HL-60/S4 (cell line): ENCODE results near the gene TSPAN7.

Source experiments
- in situ Hi-C: fragments of 300-500 bp; cut with MboI; formaldehyde crosslinking; loops from 2 replicates; pipeline ENCODE4 v1.14.3; 2022; ENCODE audit warnings: low sequenced_read_pairs

The TSPAN7 gene

DNA sequence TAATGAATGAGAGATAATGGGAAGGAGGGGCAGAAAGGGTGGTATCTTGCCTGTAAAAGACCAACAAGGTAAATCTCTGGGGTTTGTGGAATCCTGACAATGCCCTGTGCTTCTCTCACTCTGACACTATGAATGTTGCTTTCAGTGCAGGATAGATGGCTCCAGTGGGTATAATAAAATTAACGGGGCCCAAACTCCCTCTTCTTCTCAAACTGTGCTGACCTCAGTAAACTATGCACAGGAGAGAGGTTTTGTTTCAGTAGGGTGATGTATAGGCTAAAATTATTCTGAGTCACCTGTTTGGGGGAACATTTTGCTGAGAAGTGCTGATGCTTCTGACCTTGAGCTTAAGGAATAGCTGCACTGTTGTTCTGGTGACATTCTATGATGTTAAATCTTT is 82.6 kb downstream of the TSPAN7 start:
- in situ Hi-C loops: no loop called here

DNA sequence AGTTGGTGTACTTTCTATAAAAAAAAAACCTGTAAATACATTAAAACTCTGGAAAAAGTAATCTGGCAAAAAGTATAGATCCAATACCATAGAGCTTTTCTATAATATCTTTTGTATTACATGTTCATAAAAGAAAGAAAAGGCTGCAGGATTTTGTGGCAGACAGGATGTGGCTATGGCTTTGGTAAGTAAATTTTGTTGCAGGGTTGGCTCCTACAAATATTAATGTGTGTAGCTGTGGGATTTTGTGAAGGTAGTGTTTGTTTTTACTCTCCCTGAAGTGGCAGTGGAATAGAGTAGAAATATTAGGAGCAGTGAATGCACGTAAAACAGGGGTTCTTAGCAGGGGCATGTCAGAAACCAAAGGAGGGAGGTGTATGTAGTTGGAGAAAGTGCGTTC is 84.8 kb downstream of the TSPAN7 start:
- in situ Hi-C loops: no loop called here

DNA sequence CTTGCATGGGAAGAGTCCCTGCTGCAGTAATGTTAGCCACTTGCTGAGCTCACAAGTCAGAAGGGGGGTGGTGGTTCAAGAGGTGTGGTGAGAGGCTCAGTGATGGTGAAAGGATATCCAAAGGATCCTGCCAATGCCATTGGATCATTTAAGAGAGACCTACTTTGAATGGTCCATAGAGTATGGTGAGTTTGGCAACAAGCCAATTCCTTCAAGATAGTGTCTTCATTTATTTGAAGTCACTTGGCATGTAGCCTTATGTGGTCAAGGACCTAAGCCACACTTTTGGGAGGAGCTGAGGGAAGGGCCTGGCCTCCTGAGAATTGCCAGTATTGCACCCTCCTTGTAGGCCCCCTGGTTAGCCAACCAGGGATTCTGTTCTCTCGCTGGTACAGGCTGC is 87.9 kb downstream of the TSPAN7 start:
- in situ Hi-C loops: no loop called here

DNA sequence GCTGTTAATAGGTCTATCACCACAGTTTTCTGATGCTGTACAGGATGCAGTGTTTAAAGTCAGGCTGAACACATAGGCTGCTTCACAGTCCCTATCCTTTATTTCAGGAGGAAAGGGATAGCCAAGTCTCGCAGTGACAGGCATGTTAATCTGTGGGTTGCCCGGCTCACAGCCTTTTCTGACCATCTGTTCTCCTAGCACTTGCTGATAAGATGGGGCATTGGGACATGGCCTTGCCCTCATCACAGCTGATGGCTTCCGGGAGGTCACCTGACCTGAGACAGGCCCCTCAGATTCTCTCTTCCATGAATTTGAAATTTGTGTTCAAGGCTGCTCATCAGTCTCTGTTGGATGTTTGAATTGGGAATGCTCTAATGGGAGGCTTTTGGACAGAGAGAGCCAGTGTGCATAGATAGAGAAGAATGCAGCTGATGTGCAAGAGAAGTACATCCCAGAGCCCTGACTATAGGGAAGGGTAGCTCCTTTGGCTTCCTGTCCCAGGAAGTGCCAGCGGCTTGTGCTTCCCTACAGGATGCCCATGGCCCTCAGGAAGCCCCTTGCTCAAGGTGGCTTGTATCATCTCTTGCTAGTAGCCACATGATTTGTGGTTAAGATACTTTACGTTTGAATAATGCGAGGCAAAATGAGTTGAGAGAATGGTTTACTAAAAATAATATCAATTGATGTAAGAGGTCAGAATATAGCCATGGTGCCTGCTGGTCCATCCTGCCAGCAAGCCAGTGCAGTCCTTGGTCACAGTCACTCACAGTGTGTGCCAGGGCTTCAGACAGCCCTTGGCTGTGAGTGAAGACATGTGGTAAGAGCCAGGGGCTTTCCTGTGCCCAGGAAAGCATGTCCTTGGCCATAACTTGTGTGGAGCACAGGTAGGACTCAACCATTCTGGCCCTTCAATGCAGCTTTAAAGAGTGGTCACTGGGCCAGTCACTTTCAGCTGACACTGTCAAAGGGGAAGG is 88.6 kb downstream of the TSPAN7 start:
- in situ Hi-C loops: no loop called here

DNA sequence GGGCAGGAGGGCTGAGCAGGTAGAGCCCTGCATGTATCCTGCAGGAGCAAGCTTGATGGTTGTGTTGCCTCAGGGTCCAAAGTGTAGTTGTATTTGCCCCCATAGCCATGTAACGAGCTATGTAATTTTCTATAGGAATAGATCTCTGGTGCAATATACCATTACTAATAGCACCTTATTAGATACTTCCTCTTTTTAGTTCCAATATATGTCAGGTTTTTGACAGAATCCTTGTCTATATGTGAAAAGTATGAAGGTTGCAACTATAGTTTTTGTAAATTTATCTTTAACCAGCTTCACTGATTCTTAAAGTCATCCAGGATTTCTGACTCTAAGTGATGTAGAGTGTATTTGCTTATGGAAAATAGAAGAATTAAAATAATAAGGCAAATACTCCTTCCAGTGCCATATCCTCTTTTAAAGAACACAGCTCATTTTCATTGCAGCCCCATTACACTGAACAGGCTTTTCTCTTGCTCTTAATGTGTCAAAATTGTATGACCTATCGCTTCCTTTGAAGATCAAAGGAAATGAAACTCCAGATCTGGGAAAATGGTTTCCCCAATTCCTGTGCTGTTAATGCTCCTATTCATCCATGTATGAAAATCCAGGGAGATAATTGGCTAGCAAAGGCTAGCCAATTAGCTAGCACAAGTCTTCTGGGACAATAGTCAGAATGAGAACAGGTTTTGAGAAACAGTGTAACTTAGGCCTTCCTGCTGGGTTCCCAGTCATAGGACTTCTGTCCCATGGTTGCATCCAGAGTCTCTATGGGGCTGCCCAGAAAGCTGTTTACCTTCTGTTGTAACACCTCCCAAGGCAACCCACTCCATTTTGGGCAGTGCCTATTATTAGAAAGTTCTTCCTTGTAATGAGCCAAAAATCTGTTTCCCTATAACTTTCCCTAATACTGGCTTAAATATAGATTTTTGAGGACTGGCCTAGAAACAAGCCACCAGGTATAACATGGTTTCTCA is 90.6 kb downstream of the TSPAN7 start:
- in situ Hi-C loops: no loop called here

DNA sequence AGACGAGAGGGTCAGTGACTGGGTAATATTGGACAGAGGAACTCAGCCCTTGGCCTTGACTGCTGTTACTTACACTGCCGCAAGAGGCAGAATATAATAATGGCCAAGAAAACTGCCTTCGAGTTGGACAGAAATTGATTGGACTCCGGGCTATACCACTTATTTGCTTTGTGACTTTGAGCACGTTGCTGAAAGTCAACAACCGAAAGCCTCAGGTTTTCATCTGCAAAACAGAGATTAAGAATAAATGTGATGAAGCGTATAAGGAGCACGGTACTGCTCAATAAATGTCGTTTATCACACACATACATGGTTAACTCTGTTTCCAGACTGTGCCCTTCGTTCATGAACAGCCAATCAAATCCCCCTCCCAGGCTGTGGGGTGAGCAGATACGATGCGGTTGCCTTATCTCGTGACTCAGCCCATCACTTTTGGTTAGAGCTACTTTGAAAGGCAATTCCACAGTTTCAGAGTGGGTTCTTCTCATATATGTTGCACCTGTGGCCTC is 91.6 kb downstream of the TSPAN7 start:
- in situ Hi-C loops: no loop called here

DNA sequence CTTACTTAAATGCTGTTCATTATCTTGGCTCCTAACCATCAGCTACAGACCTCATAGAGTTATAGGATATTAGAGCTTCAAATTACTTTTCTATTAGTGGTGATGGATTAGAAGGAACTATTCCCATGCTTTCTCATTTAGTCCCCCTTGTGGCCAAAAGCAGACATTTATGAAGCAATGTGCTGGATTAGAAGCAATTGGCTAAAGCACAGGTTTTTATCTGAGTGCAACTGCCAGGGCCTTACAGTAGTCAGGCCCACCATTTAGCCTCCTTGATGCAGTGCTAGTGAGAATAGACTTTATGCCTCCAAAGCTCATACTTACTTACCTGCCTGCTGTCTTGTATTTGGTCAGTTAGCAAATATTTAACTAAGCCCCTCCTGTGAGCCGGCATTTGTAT is 93.0 kb downstream of the TSPAN7 start:
- in situ Hi-C loops: no loop called here

DNA sequence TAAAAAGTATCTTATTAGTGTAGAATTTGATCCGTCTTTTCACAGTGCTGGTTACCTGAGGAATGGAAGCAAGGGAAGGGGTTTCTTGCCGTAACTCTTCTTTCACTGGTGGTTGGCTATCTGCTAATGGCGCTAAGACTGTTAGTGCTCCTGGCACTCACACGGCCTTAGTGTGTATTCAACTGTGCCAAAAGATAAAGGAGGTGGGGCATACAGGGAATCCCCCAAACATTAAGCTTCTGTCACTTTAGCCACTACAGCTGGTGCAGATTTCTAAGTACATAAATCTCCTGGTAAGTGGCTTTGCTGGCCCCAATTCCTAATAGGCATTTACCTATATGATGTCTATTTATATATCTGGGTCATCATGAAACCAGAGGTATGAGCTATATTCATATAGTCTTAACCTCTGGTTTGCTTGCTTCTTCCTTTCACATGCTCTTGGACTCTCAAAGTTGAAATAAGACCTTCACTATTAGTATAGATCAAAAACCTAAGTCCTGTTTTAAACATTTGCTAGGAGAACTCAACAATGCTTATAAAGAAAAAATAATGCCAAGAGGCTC is 95.1 kb downstream of the TSPAN7 start:
- in situ Hi-C loops: no loop called here

DNA sequence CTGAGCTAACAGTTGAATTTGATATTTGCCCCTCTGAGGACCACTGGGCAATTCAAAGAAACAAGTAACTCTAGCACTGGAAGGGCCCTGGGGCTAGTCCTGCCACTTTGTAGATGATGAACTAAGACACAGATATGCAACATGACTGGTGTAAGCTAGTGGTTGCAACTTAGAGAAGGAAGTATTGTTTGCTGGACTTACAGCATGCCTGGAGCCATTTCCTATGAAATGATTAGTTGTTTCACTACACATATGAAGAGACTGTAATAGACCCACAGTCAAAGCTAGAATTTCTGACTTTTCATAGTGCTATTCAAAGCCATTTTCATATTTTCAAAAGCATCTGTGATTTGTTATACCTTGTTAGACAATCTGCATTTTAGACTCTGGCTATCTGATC is 96.2 kb downstream of the TSPAN7 start:
- in situ Hi-C loops: no loop called here

DNA sequence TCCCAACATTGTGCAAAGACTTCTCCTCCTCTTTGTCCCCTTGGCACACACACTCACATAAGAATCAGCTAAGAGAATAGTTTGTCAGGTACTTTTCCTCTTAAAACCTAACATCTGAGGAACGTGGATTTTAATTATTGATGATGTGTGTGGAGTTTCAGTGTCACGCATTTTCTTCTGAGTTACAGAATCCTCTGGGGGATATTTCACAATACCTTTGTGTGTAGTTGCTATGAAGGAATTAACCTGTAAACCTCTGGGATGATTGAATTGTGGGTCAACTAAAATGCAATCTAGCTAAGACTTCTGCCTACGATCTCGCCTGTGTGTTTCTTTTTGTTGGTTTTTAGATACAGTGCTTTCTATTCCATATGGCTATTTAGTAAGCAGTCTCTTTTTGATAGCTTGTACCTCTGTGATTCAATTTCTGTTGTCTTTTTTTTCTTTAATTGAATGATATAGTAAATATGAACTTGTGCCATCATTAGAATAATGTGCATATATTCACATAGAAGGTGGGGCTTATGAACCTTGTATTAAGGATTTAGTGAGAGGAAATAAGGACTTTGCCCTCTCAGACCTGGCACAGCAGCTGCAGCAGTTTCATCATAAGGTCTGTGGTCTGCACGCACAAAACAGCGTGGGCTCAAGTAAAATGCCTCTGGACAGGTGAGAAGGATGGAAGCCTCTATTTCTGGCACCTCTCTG is 99.2 kb downstream of the TSPAN7 start:
- in situ Hi-C loops: no loop called here

DNA sequence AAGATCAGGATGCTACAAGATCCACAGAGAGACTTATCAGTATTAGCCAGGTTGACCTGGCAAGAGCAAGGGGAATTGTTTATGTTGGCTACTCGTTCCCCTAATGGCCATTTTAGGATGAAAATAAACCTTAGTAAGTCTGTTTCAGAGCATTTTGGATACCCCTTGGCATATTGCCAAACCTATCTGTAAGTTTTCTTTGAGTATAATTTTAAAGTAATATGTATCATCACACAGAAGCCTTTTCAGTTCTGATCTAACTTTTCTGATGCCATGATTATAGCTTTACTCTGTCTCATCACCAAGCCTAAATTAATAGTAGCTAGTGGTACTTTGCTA is 99.7 kb downstream of the TSPAN7 start:
- in situ Hi-C loops: no loop called here

DNA sequence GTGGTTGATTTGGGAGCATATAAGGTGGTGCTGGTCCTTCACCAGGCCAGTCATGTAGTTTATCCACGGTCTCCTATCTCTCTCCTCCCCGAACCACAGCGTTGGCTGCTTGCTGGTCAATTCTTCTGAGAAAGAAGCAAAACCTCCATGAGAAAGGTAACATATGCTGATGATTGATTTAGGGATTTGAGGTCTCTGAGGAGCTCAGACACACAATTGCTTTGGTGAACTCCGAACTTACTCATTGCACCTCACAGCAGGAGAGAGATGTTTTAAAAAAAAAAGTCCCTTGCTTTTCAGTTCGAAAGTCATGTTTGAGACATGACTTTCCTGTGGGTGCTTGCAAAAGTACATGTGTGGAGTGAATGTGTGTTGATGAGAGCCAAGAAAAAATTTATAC is 100.2 kb downstream of the TSPAN7 start:
- in situ Hi-C loops: no loop called here

DNA sequence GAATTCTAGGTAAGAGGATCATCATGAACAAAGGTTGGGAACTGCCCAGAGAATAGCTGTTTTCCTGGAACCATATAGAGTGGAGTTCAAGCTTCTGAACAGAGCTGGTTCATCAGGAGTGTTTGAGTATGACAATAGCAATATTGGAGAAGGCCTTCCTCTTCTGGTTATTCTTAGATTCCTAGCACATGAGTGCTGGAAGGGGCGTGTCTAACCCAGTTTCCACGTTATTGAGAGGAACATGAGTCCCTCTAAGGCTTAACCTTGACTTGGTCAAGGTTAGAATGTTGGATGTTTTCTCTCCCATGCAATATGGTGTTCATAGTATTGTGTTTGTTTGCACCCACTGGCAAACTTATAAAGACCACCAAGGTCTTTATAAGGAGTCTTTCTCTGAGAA is 101.3 kb downstream of the TSPAN7 start:
- in situ Hi-C loops: no loop called here

DNA sequence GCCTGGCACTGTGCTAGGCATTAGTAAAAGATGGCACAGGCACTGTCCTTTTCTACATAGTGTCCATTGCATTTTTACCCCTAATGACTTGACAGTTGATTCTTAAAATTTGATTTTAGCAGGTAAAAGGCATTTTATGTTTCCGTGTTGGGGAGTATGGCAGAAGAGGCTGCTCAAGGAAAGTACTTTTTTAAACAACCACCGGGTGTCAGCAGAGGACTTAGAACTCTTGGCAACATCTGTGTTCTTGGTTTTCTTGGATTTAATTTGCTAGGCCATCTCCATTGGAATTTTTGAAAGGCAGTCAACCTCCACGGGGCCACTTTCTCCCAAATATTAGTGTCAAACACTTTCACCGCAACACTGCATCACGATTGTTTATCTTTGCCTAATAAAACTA is 102.9 kb downstream of the TSPAN7 start:
- in situ Hi-C loops: no loop called here

DNA sequence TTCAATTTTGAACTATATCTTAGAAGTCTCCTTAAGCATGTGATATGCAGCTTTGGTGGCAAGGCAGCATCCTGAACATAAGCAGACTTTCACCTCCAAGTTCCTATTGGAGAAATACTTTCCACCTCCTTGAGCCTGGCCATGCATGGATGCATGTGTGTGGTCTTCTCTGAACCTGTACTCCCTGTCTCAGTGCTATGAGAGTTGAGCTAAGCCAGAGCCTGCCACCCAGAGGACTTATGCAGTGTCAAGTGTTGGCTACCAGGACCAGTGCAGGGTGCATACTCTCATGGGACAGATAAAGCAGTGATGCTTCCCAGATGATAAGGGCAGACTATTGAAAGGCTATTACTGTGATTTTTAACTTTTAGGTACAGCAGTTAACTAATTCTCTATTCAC is 105.6 kb downstream of the TSPAN7 start:
- in situ Hi-C loops: no loop called here

DNA sequence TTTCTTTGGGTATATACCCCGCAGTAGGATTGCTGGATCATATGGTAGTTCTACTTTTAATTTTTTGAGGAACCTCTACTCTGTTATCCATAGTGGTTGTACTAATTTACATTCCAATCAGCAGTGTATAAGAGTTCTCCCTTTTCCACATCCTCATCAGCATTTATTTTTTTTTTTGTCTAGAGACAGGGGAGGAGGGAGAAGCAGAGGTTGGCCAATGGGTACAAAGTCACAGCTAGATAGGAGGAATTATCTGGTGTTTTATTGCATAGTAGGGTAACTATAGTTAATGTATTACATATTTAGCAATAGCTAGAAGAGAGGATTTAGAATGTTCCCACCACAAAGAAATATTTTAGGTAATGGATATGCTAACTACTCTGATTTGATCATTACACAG is 107.4 kb downstream of the TSPAN7 start:
- in situ Hi-C loops: no loop called here

DNA sequence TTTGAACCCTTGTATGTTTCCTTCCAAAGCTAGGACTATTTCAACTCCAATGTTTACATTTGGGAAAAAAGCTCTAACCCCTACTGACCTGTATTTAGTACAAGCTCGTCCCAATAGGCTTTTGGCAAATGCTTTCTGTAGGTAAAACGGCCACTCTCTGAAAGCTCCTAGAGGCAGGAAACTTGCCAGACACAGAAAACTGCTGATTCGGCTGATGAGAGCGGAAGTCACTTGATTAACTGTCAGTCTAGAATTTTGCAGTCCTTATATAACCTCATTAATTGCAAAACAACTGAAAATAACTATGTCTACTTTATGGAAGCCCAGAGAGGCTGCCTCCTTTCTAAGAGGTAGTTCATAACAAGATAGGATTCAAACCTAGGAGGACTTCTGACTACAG is 108.1 kb downstream of the TSPAN7 start:
- in situ Hi-C loops: no loop called here

DNA sequence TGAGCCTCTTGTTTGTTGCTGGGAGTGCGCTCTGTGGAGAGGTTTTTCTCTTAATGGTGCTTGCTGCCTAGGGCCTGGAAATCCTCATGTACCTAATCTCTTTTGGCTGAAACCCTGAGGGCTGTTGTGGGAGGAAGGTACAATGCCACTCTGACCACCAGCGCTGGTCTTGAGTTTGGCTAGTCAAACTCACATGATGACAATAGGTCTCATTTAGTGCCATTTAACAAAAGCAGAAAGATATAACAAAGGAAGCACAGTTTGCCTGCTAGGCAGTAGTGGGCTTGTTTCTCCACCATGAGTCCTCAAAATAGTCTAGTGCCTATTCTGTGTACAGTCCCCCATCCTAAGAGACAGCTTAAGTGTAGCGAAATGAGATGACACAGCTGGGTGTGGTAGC is 111.3 kb downstream of the TSPAN7 start:
- in situ Hi-C loops: no loop called here

DNA sequence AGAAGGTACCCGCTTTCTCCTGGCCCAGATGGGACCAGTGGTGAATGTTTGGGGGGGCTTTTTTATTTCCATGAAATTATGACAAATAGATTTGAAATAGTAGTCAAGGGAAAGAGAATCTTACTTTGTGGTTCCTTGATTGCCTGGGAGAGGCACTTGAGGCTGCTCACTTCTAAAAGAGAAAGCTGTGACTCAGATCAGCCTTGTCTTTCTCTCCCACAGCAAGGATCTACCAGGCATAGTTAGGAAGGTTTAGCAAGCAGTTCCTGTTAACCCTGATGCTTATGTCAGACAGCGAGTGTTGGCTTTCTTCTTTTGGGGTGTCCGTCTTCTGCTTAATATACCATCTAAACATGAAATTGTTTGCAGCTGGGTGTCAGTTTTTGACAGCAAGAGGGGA is 114.5 kb downstream of the TSPAN7 start:
- in situ Hi-C loops: no loop called here

DNA sequence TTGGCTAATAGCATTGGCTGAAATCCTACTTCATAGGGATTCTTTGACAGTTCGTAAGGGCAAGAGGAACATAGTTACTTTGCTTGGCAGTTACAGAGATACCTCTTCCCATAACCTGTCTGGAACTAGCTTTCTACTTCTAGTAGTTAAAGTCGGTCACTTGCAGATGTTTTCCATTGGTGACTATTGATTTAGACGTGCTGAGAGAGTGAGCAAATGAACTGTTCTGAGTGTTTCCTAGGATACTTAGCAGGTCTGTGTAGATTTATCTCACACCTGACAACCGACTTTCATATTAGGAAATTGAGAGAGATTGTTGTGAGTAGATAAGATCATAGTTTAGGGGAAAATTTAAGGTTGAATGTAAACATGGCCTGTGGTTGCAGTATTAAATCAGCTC is 116.8 kb downstream of the TSPAN7 start:
- in situ Hi-C loops: no loop called here

DNA sequence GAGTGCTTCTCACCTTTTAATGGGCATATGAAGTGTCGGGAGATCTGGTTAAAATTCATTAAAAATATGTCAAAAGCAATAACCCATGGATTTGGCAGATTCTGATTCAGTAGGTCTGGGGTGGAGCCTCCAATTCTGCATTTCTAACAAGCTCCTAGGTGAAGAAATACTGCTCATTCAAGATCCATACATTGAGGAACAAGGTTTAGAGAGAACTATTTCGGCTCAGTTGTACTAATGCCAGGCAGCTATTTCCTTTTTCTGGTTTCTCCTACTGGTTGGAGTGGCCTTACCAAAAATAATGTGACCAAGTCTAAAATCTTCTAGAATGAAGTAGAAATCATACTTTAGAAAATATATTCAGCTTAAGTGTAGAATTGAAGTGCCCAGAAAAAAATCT is 117.5 kb downstream of the TSPAN7 start:
- in situ Hi-C loops: no loop called here
